GM21367 (cell line): Measurements from ENCODE around the gene ESRRA.
A peak's percentile ranks its signal among the peaks of the same experiment; 100 is the strongest.
"Not testable (repeated sequence)": the region's sequence is repeated elsewhere in the genome, so short reads cannot be mapped to it uniquely, and the experiment has no call there.

ENCODE experiments used
- ATAC-seq: cut with Tn5 transposase; IDR thresholded peaks from one replicate; pipeline ENCODE4 v1.9.1; 2021; ENCODE audit not compliant: unreplicated experiment

Gene ESRRA

GRCh38 chr11:64307795-64308194 is 2.5 kb downstream of the ESRRA start:
- ATAC-seq, result not testable (repeated sequence)

- ATAC-seq, result no peak
Observed at GRCh38 chr11:64312947-64313346, 7.6 kb downstream of the ESRRA start.

GRCh38 chr11:64313491-64314145 is 8.3 kb downstream of the ESRRA start:
- no peak for ATAC-seq

GRCh38 chr11:64314146-64314804 is 9.0 kb downstream of the ESRRA start:
- no peak for ATAC-seq

GRCh38 chr11:64314805-64315561 is 9.7 kb downstream of the ESRRA start:
- no peak for ATAC-seq

GRCh38 chr11:64315667-64316526 is 10.6 kb downstream of the ESRRA start:
- not testable (repeated sequence) for ATAC-seq

- ATAC-seq, result peak; percentile 14
Observed at GRCh38 chr11:64316672-64317324, 11.5 kb downstream of the ESRRA start.

- peak; percentile 41 for ATAC-seq
Observed at GRCh38 chr11:64317325-64317960, 12.1 kb downstream of the ESRRA start, which contains the start of gene TRMT112. Gene TRMT112, minus strand, starts transcription at chr11:64317559. Its CDS starts 33 bp downstream, at chr11:64317526.

- peak; percentile 46 for ATAC-seq
Observed at GRCh38 chr11:64317961-64318765, 12.8 kb downstream of the ESRRA start, which contains the start of gene PRDX5. Gene PRDX5, plus strand, starts transcription at chr11:64318121. Its CDS starts 95 bp downstream, at chr11:64318216.

GRCh38 chr11:64318766-64319761 is 13.7 kb downstream of the ESRRA start:
- no peak for ATAC-seq

GRCh38 chr11:64320556-64320955 is 15.2 kb downstream of the ESRRA start:
- ATAC-seq, result no peak

- no peak for ATAC-seq
Observed at GRCh38 chr11:64321026-64321425, 15.7 kb downstream of the ESRRA start.

- no peak for ATAC-seq
Observed at GRCh38 chr11:64321533-64321932, 16.2 kb downstream of the ESRRA start.

- ATAC-seq, result no peak
Observed at GRCh38 chr11:64322925-64323260, 17.6 kb downstream of the ESRRA start.

GRCh38 chr11:64323373-64323772 is 18.0 kb downstream of the ESRRA start:
- no peak for ATAC-seq

- ATAC-seq, result not testable (repeated sequence)
Observed at GRCh38 chr11:64323984-64324383, 18.7 kb downstream of the ESRRA start.

- no peak for ATAC-seq
Observed at GRCh38 chr11:64324692-64325469, 19.6 kb downstream of the ESRRA start.
